ENCODE results near the gene UBXN7.

DNA sequence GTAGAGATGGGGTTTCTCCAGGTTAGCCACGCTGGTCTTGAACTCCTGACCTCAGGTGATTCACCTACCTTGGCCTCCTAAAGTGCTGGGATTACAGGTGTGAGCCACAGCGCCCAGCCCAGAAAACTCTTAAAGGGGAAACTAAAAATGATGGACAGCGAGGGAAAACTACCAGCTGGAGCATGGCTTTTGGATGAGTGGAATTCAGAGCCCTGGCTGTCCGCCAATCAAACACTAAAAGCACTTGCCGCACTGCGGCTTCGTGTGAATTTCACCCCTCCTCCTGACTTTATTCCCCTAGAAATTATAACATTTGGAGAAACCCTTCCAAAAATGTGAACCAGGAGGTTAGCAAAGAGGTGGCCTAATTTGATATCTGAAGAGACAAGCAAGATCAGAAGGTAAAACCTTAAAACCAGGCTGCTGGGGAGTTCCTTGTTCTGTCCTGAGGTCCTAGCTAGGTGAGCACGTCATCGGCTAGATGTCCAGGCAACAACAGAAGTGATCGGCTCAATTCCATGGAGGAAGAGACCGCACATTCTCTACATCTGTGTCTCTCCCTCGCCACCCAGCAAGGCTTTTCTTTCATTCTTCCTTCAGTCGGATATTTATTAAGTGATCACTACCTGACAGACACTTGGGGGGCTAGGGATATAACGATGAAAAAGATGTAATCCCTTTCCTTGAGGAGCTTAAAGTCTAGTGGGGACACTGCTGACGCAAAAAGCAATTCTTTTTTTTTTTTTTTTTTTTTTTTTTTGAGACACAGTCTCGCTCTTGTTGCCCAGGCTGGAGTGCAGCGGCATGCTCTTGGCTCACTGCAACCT lies 95.7 kb downstream of the UBXN7 start:
- TF ChIP-seq, protein P1, sequence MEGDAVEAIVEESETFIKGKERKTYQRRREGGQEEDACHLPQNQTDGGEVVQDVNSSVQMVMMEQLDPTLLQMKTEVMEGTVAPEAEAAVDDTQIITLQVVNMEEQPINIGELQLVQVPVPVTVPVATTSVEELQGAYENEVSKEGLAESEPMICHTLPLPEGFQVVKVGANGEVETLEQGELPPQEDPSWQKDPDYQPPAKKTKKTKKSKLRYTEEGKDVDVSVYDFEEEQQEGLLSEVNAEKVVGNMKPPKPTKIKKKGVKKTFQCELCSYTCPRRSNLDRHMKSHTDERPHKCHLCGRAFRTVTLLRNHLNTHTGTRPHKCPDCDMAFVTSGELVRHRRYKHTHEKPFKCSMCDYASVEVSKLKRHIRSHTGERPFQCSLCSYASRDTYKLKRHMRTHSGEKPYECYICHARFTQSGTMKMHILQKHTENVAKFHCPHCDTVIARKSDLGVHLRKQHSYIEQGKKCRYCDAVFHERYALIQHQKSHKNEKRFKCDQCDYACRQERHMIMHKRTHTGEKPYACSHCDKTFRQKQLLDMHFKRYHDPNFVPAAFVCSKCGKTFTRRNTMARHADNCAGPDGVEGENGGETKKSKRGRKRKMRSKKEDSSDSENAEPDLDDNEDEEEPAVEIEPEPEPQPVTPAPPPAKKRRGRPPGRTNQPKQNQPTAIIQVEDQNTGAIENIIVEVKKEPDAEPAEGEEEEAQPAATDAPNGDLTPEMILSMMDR (IDR thresholded peaks at IDR 0.05 in 8 of 11, conservative IDR thresholded peaks at IDR 0.05 in 3 of 11) = no peak
- no peak for TF ChIP-seq POLR2AphosphoS5 (IDR thresholded peaks at IDR 0.05)
- TF ChIP-seq POLR2A (IDR thresholded peaks at IDR 0.05) = no peak
